Measurements from ENCODE around the gene CDC34. TPM values are rescaled to one million over a fixed set of nuclear protein-coding genes. Genes with fewer than 3 reads are reported as not detected.

Gene CDC34
- total RNA-seq, 1 experiment from 2014 or later = 112 TPM

- Histone ChIP-seq H3K4me2 (ENCODE audit: insufficient read depth, insufficient read length, low read length) (peak overlapping the region; percentile 81), H2BK20ac (ENCODE audit: low read depth, low read length, poor library complexity, severe bottlenecking) (no peak overlapping the region), H2BK15ac (ENCODE audit: low read depth, low read length) (no peak overlapping the region), H3K23ac (ENCODE audit: insufficient read length, low read depth, low read length) (no peak overlapping the region), H3K56ac (ENCODE audit: insufficient read length, low read depth, low read length) (no peak overlapping the region), H3K14ac (ENCODE audit: insufficient read depth, low read length) (peak overlapping the region; percentile 84), H3T11ph (ENCODE audit: low read length) (no peak overlapping the region), H2BK5ac (ENCODE audit: insufficient read length, low read length) (no peak overlapping the region), H2AK5ac (ENCODE audit: insufficient read length, low read length) (no peak overlapping the region), H3K9ac (ENCODE audit: extremely low read depth, insufficient read length, low read length) (peak overlapping the region; percentile 61), H4K8ac (replicated peaks; ENCODE audit: insufficient read length, low read depth, low read length) (no peak overlapping the region), H3K18ac (ENCODE audit: insufficient read length, low read depth, low read length) (peak overlapping the region; percentile 85), H3K27ac (ENCODE audit: insufficient read length, low read depth, low read length) (peak overlapping the region; percentile 37), H2BK120ac (ENCODE audit: low read depth, low read length, poor library complexity, severe bottlenecking) (peak overlapping the region; percentile 15), H2AFZ (ENCODE audit: low read length) (no peak overlapping the region), H4K91ac (ENCODE audit: insufficient read length, low read depth, low read length) (no peak overlapping the region), H3K79me1 (ENCODE audit: insufficient read depth, low read depth, low read length, poor library complexity, severe bottlenecking) (peaks cover 3% of the 10 kb centered on the region), H3K79me2 (ENCODE audit: insufficient read depth, low read length) (peaks cover 30% of the 10 kb centered on the region), H3K23me2 (ENCODE audit: insufficient read length, low read depth, low read length, poor library complexity, severe bottlenecking) (peaks cover 15% of the 10 kb centered on the region), H2BK12ac (ENCODE audit: insufficient read length, low read depth, low read length) (no peak overlapping the region), H4K20me1 (ENCODE audit: control insufficient read depth, insufficient read depth, insufficient read length) (no peaks in the 10 kb centered on the region), H4K5ac (ENCODE audit: insufficient read length, low read depth, low read length) (no peak overlapping the region), H3K9me3 (ENCODE audit: control insufficient read depth, low read depth, low read length) (no peaks in the 10 kb centered on the region), H3K4me1 (ENCODE audit: insufficient read depth, low read length) (no peaks in the 10 kb centered on the region; the same call in 1 of the 2 replicates), H3K27me3 (ENCODE audit: insufficient read depth, low read length) (no peaks in the 10 kb centered on the region), H3K4ac (ENCODE audit: low read depth, low read length) (no peak overlapping the region)
- Mint-ChIP-seq H3K4me3 (peak overlapping the region; percentile 72 to 88), H3K9me3 (peaks cover 13% of the 10 kb centered on the region in 2 experiments), H3K27me3 (ENCODE audit: low read depth) (peaks cover 19% of the 10 kb centered on the region), H3K36me3 (ENCODE audit: insufficient read depth in 1 of 3, low read depth in 3 of 3) (peaks cover 7 to 18% (median 12%) of the 10 kb centered on the region in 3 experiments), H3K27ac (peak overlapping the region; percentile 86 to 97 (median 92); a peak in 6 of 7 replicates), H3K4me1 (peaks cover 23 to 37% of the 10 kb centered on the region in 2 experiments)
- no CpG with 5 or more reads among the region's 45 CpGs for WGBS (ENCODE audit: extremely low coverage, insufficient read length, low lambda C conversion rate)
- no peak for TF ChIP-seq CTCF (conservative IDR thresholded peaks at IDR 0.05)
- peak; percentile 72 for DNase-seq
These were observed 39.5 kb downstream of the CDC34 start for GRCh38 chr19:570937-571565.

All from H9 (cell line).